ENCODE results near the gene RHBDD1. TPM values are rescaled to one million over a fixed set of nuclear protein-coding genes. Genes with fewer than 3 reads are reported as not detected.

The RHBDD1 gene
- total RNA-seq, 1 donor from 2014 or later, result 40.6 TPM

- no peak for DNase-seq (ENCODE audit: low spot score)
- intact Hi-C loops (cut with DNase I), result no loop called here
Measured at GRCh38 chr2:227006189-227006897, 170.5 kb downstream of the RHBDD1 start.

- intact Hi-C loops (cut with DNase I), result no loop called here
Measured at GRCh38 chr2:227007148-227007547, 171.3 kb downstream of the RHBDD1 start.

GRCh38 chr2:227007940-227008339, 172.1 kb downstream of the RHBDD1 start:
- DNase-seq (ENCODE audit: low spot score), result no peak
- intact Hi-C loops (cut with DNase I), result no loop called here

More at GRCh38 chr2:227007148-227007547, 171.3 kb downstream of the RHBDD1 start:
- DNase-seq (ENCODE audit: low spot score), result no peak

- intact Hi-C loops (cut with DNase I), result no loop called here
- DNase-seq (ENCODE audit: low spot score), result no peak
Measured at GRCh38 chr2:227010433-227010832, 174.6 kb downstream of the RHBDD1 start.

GRCh38 chr2:227013330-227013729, 177.5 kb downstream of the RHBDD1 start:
- intact Hi-C loops (cut with DNase I), result no loop called here

GRCh38 chr2:227013881-227014280, 178.0 kb downstream of the RHBDD1 start:
- intact Hi-C loops (cut with DNase I), result no loop called here

More at GRCh38 chr2:227013330-227013729, 177.5 kb downstream of the RHBDD1 start:
- DNase-seq (ENCODE audit: low spot score), result no peak

GRCh38 chr2:227016894-227017293, 181.0 kb downstream of the RHBDD1 start:
- intact Hi-C loops (cut with DNase I), result no loop called here

More at GRCh38 chr2:227013881-227014280, 178.0 kb downstream of the RHBDD1 start:
- DNase-seq (ENCODE audit: low spot score), result no peak

GRCh38 chr2:227020416-227020815, 184.6 kb downstream of the RHBDD1 start:
- intact Hi-C loops (cut with DNase I), result no loop called here

More at GRCh38 chr2:227016894-227017293, 181.0 kb downstream of the RHBDD1 start:
- DNase-seq (ENCODE audit: low spot score), result no peak

GRCh38 chr2:227022608-227023007, 186.8 kb downstream of the RHBDD1 start:
- no peak for DNase-seq (ENCODE audit: low spot score)
- intact Hi-C loops (cut with DNase I), result no loop called here

More at GRCh38 chr2:227020416-227020815, 184.6 kb downstream of the RHBDD1 start:
- no peak for DNase-seq (ENCODE audit: low spot score)

- intact Hi-C loops (cut with DNase I), result no loop called here
- DNase-seq (ENCODE audit: low spot score), result no peak
Measured at GRCh38 chr2:227025510-227025909, 189.7 kb downstream of the RHBDD1 start.

GRCh38 chr2:227029426-227030105, 193.7 kb downstream of the RHBDD1 start:
- no peak for DNase-seq (ENCODE audit: low spot score)
- intact Hi-C loops (cut with DNase I), result no loop called here

- intact Hi-C loops (cut with DNase I), result no loop called here
- DNase-seq (ENCODE audit: low spot score), result no peak
Measured at GRCh38 chr2:227030789-227031188, 194.9 kb downstream of the RHBDD1 start.

- intact Hi-C loops (cut with DNase I), result no loop called here
- no peak for DNase-seq (ENCODE audit: low spot score)
Measured at GRCh38 chr2:227031379-227031778, 195.5 kb downstream of the RHBDD1 start.

GRCh38 chr2:227033471-227034148, 197.8 kb downstream of the RHBDD1 start:
- intact Hi-C loops (cut with DNase I), result no loop called here
- DNase-seq (ENCODE audit: low spot score), result no peak

GRCh38 chr2:227035711-227036367, 200.0 kb downstream of the RHBDD1 start:
- no peak for DNase-seq (ENCODE audit: low spot score)
- intact Hi-C loops (cut with DNase I), result no loop called here

- intact Hi-C loops (cut with DNase I), result no loop called here
- no peak for DNase-seq (ENCODE audit: low spot score)
Measured at GRCh38 chr2:227036527-227036926, 200.7 kb downstream of the RHBDD1 start.

- intact Hi-C loops (cut with DNase I), result no loop called here
- no peak for DNase-seq (ENCODE audit: low spot score)
Measured at GRCh38 chr2:227038550-227039189, 202.8 kb downstream of the RHBDD1 start.

GRCh38 chr2:227043981-227044380, 208.1 kb downstream of the RHBDD1 start:
- no peak for DNase-seq (ENCODE audit: low spot score)
- intact Hi-C loops (cut with DNase I), result no loop called here

All from cardiac septum (tissue), 1 donor.